A549 (cell line): ENCODE measurements around the gene GSS. TPM values are rescaled to one million over a fixed set of nuclear protein-coding genes. Genes with fewer than 3 reads are reported as not detected.
A peak's percentile ranks its signal among the peaks of the same experiment; 100 is the strongest.

ENCODE experiments used
- CBX2 ChIP-seq: fragments of 200-600 bp; sonication (generic); IDR thresholded peaks from 2 replicates; pipeline ENCODE4 v1.6.1; 2016; ENCODE audit warnings: low read depth, mild to moderate bottlenecking, borderline replicate concordance
- CHD2 ChIP-seq: fragments of 150-350 bp; IDR thresholded peaks from 2 replicates; pipeline ENCODE4 v1.6.1; 2014; ENCODE audit warnings: low read length; ENCODE audit not compliant: partially characterized antibody
- EHMT2 ChIP-seq: fragments of 200-600 bp; sonication (generic); IDR thresholded peaks from 2 replicates; pipeline ENCODE4 v1.6.1; 2016; ENCODE audit warnings: antibody characterized with exemption, low read depth, mild to moderate bottlenecking, moderate library complexity
- ESRRA ChIP-seq: fragments of 150-350 bp; IDR thresholded peaks from 2 replicates; pipeline ENCODE4 v1.6.1; 2014; ENCODE audit warnings: mild to moderate bottlenecking, low read length, borderline replicate concordance
- GATA3 ChIP-seq: IDR thresholded peaks from 2 replicates; pipeline ENCODE4 v1.6.1; 2012; ENCODE audit warnings: borderline replicate concordance
- HOXB13 ChIP-seq: fragments of 250-450 bp; sonication (Bioruptor Pico); IDR thresholded peaks from 2 replicates; pipeline ENCODE4 v1.5.0; 2020; ENCODE audit warnings: low read depth, mild to moderate bottlenecking, moderate library complexity
- HOXB5 ChIP-seq: fragments of 250-450 bp; sonication (Bioruptor Pico); IDR thresholded peaks from 2 replicates; pipeline ENCODE4 v1.5.0; 2020; ENCODE audit warnings: mild to moderate bottlenecking, moderate library complexity
- JUNB ChIP-seq: fragments of >200 bp; sonication (Bioruptor Twin); formaldehyde crosslinking; IDR thresholded peaks from 2 replicates; pipeline ENCODE4 v1.6.1; 2016
- KDM1A ChIP-seq: fragments of 200-600 bp; sonication (generic); IDR thresholded peaks from 2 replicates; pipeline ENCODE4 v1.6.1; 2016; ENCODE audit warnings: low read depth, mild to moderate bottlenecking
- KDM5A ChIP-seq: fragments of 200-600 bp; sonication (generic); IDR thresholded peaks from 2 replicates; pipeline ENCODE4 v1.6.1; 2016; ENCODE audit warnings: antibody characterized with exemption, mild to moderate bottlenecking
- MAFK ChIP-seq: fragments of 450-650 bp; IDR thresholded peaks from 2 replicates; pipeline ENCODE4 v1.6.1; 2014; ENCODE audit not compliant: partially characterized antibody
- MAZ ChIP-seq: fragments of 150-350 bp; IDR thresholded peaks from 2 replicates; pipeline ENCODE4 v1.6.1; 2014; ENCODE audit warnings: antibody characterized with exemption, low read depth, low read length, borderline replicate concordance
- MYC ChIP-seq: IDR thresholded peaks from 2 replicates; pipeline ENCODE4 v1.6.1; 2012; ENCODE audit warnings: mild to moderate bottlenecking, inconsistent platforms, low read length, improper control_type of control experiment, borderline replicate concordance
- NR3C1 ChIP-seq: fragments of >200 bp; sonication (Bioruptor Twin); formaldehyde crosslinking; IDR thresholded peaks from 3 replicates; pipeline ENCODE4 v1.6.1; 2017
- PHF8 ChIP-seq: fragments of 200-600 bp; sonication (generic); IDR thresholded peaks from 2 replicates; pipeline ENCODE4 v1.6.1; 2016; ENCODE audit warnings: low read depth, mild to moderate bottlenecking, antibody characterized with exemption, moderate library complexity, borderline replicate concordance
- RAD21 ChIP-seq, 2 experiments: fragments of >200 bp in 1 of 2; sonication (Bioruptor Twin) in 1 of 2; formaldehyde crosslinking in 1 of 2; IDR thresholded peaks in 1 of 2; conservative IDR thresholded peaks in 1 of 2; 2 replicates in 1 of 2; 3 replicates in 1 of 2; pipeline ENCODE4 v1.6.1; 2012 to 2018; ENCODE audit warnings: inconsistent platforms in 1 of 2
- RARB ChIP-seq: fragments of 250-450 bp; sonication (Bioruptor Pico); IDR thresholded peaks from 2 replicates; pipeline ENCODE4 v1.8.0; 2021; ENCODE audit warnings: mild to moderate bottlenecking, moderate library complexity
- RCOR1 ChIP-seq: fragments of 150-350 bp; IDR thresholded peaks from 2 replicates; pipeline ENCODE4 v1.6.1; 2014; ENCODE audit warnings: antibody characterized with exemption, low read length, low read depth
- RFX5 ChIP-seq: fragments of 450-650 bp; IDR thresholded peaks from 2 replicates; pipeline ENCODE4 v1.7.1; 2014; ENCODE audit warnings: antibody characterized with exemption, mild to moderate bottlenecking, moderate library complexity
- RNF2 ChIP-seq: fragments of 200-600 bp; sonication (generic); IDR thresholded peaks from 2 replicates; pipeline ENCODE4 v1.6.1; 2016; ENCODE audit warnings: low read depth, mild to moderate bottlenecking, antibody characterized with exemption, moderate library complexity, borderline replicate concordance
- SMC3 ChIP-seq: fragments of >200 bp; sonication (Bioruptor Twin); formaldehyde crosslinking; IDR thresholded peaks from 3 replicates; pipeline ENCODE4 v1.6.1; 2018; ENCODE audit warnings: inconsistent platforms
- SREBF2 ChIP-seq: fragments of 450-650 bp; IDR thresholded peaks from 2 replicates; pipeline ENCODE4 v1.6.1; 2014; ENCODE audit warnings: mild to moderate bottlenecking, moderate library complexity
- TP53 ChIP-seq: fragments of 250-450 bp; sonication (Bioruptor Pico); IDR thresholded peaks from 2 replicates; pipeline ENCODE4 v1.5.0; 2021; ENCODE audit warnings: mild to moderate bottlenecking, moderate library complexity
- ZNF302 ChIP-seq: fragments of 250-450 bp; sonication (Bioruptor Pico); IDR thresholded peaks from 2 replicates; pipeline ENCODE4 v1.9.0; 2021; ENCODE audit warnings: inconsistent platforms, mild to moderate bottlenecking, moderate library complexity
- polyA plus RNA-seq, 4 experiments: library from polyadenylated mRNA; depleted of rRNA in 3 of 4; stranded (reverse); fragments of >200 nt; fragmentation: RNase III in 1 of 4; extraction: RNeasy Plus Mini Kit Qiagen cat#74134 plus additional on column Dnase treatment in 1 of 4; gene quantifications; 2 replicates in 3 of 4; 3 replicates in 1 of 4; pipeline ENCODE4 v1.2.3, GENCODE V29; 2011 to 2017
- TF ChIP-seq, protein P1 (sequence below): fragments of 250-450 bp; sonication (Bioruptor Pico); IDR thresholded peaks from 2 replicates; pipeline ENCODE4 v1.5.0; 2021; ENCODE audit warnings: mild to moderate bottlenecking, moderate library complexity, borderline replicate concordance
- TF ChIP-seq, protein P2 (sequence below): fragments of 200-600 bp; sonication (generic); IDR thresholded peaks from 2 replicates; pipeline ENCODE4 v1.6.1; 2016; ENCODE audit warnings: antibody characterized with exemption, mild to moderate bottlenecking, moderate library complexity
- TF ChIP-seq, protein P3 (sequence below): fragments of >200 bp; sonication (Bioruptor Twin); formaldehyde crosslinking; IDR thresholded peaks from 2 replicates; pipeline ENCODE4 v1.6.1; 2016

Gene GSS
- polyA plus RNA-seq, 2 of the 4 experiments (the other 2 are of a cell fraction), result 57.1 to 92.4 TPM

DNA sequence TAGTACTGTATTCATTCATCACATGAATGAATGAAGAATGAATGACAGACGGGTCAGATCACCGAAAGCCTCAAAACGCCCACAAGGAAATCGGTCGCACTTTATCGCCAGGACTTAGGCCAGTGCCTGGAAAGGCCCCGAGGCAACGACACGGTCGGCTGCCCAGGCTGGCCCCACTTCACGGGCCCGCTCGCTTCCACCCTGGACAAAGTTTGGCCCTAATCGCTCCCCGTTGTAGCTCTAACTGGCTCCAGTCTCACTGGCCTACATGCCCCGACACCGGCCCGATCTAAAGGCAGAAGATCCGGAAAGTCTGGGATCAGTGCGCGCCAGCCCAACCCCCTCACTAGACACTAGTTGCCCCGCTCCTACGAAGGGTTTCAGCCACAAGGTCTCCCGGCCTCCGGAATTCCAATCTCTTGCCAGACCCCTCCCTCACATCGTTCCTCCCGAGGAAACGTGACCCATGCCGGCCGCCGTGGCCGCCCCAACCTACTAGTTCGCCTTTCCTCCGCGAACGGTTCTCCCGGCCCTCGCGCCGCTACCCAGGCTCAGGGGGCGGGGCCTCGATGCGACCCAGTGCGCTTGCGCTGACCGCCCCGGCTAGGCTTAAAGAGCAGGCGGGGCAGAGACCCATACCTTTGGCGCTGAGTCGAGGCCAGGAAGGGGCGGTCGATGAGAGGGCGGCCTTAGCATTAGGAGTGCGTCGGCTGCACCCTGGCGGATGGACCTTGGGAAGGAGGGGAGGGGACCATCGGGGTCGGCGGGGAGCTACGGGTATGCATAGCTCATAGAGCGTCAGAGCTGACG lies at the start of gene GSS, which contains the start of gene MYH7B (continued):
- TF ChIP-seq, protein P1, sequence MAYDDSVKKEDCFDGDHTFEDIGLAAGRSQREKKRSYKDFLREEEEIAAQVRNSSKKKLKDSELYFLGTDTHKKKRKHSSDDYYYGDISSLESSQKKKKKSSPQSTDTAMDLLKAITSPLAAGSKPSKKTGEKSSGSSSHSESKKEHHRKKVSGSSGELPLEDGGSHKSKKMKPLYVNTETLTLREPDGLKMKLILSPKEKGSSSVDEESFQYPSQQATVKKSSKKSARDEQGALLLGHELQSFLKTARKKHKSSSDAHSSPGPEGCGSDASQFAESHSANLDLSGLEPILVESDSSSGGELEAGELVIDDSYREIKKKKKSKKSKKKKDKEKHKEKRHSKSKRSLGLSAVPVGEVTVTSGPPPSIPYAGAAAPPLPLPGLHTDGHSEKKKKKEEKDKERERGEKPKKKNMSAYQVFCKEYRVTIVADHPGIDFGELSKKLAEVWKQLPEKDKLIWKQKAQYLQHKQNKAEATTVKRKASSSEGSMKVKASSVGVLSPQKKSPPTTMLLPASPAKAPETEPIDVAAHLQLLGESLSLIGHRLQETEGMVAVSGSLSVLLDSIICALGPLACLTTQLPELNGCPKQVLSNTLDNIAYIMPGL (CRISPR knock-in tag), result 0 out of 2 replicates have a peak, but pooled peaks have one; percentile 22
- TF ChIP-seq TP53 (CRISPR knock-in tag) (0 out of 2 replicates have a peak, but pooled peaks have one; percentile 70), SREBF2 (no peak), RARB (CRISPR knock-in tag) (no peak), RCOR1 (no peak), HOXB5 (no peak), CBX2 (no peak), RFX5 (no peak), GATA3 (no peak), SMC3 (peak; percentile 88), EHMT2 (no peak), KDM5A (no peak), MAFK (no peak), CHD2 (peak; percentile 68), MAZ (peak; percentile 27; the same call in 1 of the 2 replicates), PHF8 (peak; percentile 89), JUNB (no peak), KDM1A (no peak), MYC (no peak), RAD21 (conservative IDR thresholded peaks at IDR 0.05 in 1 of 2, IDR thresholded peaks at IDR 0.05 in 1 of 2) (peak; percentile 70 to 86), HOXB13 (no peak), ZNF302 (CRISPR knock-in tag) (no peak), ESRRA (no peak), NR3C1 (no peak), RNF2 (no peak)
- TF ChIP-seq, protein P2, sequence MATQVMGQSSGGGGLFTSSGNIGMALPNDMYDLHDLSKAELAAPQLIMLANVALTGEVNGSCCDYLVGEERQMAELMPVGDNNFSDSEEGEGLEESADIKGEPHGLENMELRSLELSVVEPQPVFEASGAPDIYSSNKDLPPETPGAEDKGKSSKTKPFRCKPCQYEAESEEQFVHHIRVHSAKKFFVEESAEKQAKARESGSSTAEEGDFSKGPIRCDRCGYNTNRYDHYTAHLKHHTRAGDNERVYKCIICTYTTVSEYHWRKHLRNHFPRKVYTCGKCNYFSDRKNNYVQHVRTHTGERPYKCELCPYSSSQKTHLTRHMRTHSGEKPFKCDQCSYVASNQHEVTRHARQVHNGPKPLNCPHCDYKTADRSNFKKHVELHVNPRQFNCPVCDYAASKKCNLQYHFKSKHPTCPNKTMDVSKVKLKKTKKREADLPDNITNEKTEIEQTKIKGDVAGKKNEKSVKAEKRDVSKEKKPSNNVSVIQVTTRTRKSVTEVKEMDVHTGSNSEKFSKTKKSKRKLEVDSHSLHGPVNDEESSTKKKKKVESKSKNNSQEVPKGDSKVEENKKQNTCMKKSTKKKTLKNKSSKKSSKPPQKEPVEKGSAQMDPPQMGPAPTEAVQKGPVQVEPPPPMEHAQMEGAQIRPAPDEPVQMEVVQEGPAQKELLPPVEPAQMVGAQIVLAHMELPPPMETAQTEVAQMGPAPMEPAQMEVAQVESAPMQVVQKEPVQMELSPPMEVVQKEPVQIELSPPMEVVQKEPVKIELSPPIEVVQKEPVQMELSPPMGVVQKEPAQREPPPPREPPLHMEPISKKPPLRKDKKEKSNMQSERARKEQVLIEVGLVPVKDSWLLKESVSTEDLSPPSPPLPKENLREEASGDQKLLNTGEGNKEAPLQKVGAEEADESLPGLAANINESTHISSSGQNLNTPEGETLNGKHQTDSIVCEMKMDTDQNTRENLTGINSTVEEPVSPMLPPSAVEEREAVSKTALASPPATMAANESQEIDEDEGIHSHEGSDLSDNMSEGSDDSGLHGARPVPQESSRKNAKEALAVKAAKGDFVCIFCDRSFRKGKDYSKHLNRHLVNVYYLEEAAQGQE, result no peak
- TF ChIP-seq, protein P3, sequence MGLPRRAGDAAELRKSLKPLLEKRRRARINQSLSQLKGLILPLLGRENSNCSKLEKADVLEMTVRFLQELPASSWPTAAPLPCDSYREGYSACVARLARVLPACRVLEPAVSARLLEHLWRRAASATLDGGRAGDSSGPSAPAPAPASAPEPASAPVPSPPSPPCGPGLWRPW, result no peak
